COLO668 (cell line): Measurements from ENCODE around the gene APAF1.
"Not testable (repeated sequence)": the region's sequence is repeated elsewhere in the genome, so short reads cannot be mapped to it uniquely, and the experiment has no call there.

ENCODE experiments used
- DNase-seq: peaks from one replicate; lab custom pipeline; 2025; ENCODE audit not compliant: unreplicated experiment; lab: John Stamatoyannopoulos, UW

APAF1 gene

GRCh38 chr12:98644712-98645571 is at the start of gene APAF1, which contains the start of gene IKBIP:
Gene APAF1 (plus strand): TSS chr12:98645290. CDS start chr12:98648360, 3,070 bp downstream.
Gene IKBIP (minus strand): TSS chr12:98644788. CDS start chr12:98644701, 87 bp downstream.
- peak; percentile 99 for DNase-seq

- DNase-seq = not testable (repeated sequence)
Observed at GRCh38 chr12:98597313-98597712, 47.8 kb upstream of the APAF1 start.

GRCh38 chr12:98601924-98602323 is 43.2 kb upstream of the APAF1 start:
- no peak for DNase-seq

GRCh38 chr12:98606359-98606988 is 38.6 kb upstream of the APAF1 start:
- no peak for DNase-seq

- no peak for DNase-seq
Observed at GRCh38 chr12:98610596-98610995, 34.5 kb upstream of the APAF1 start.

- no peak for DNase-seq
Observed at GRCh38 chr12:98612696-98613334, 32.3 kb upstream of the APAF1 start.

GRCh38 chr12:98618952-98619351 is 26.1 kb upstream of the APAF1 start:
- no peak for DNase-seq

- DNase-seq = no peak
Observed at GRCh38 chr12:98635657-98636323, 9.3 kb upstream of the APAF1 start.

- DNase-seq = no peak
Observed at GRCh38 chr12:98637068-98637467, 8.0 kb upstream of the APAF1 start.

GRCh38 chr12:98638009-98638408 is 7.1 kb upstream of the APAF1 start:
- DNase-seq = no peak

- DNase-seq = no peak
Observed at GRCh38 chr12:98639491-98639890, 5.6 kb upstream of the APAF1 start.

- DNase-seq = not testable (repeated sequence)
Observed at GRCh38 chr12:98642801-98643200, 2.3 kb upstream of the APAF1 start.

GRCh38 chr12:98644433-98644711 is 718 bp upstream of the APAF1 start:
- peak; percentile 63 for DNase-seq

GRCh38 chr12:98645572-98646067 is 530 bp downstream of the APAF1 start:
- peak; percentile 45 for DNase-seq

- DNase-seq = no peak
Observed at GRCh38 chr12:98646294-98647090, 1.4 kb downstream of the APAF1 start.

GRCh38 chr12:98651328-98651727 is 6.2 kb downstream of the APAF1 start:
- no peak for DNase-seq

- DNase-seq = peak; percentile 12
Observed at GRCh38 chr12:98653866-98654493, 8.9 kb downstream of the APAF1 start.

- no peak for DNase-seq
Observed at GRCh38 chr12:98656289-98657101, 11.4 kb downstream of the APAF1 start.

GRCh38 chr12:98660521-98660920 is 15.4 kb downstream of the APAF1 start:
- no peak for DNase-seq
